Thyroid gland (tissue), 4 donors: ENCODE data around the gene MMRN1. TPM values are rescaled to one million over a fixed set of nuclear protein-coding genes. Genes with fewer than 3 reads are reported as not detected.
"Not testable (repeated sequence)": the region's sequence is repeated elsewhere in the genome, so short reads cannot be mapped to it uniquely, and the experiment has no call there.

ENCODE experiments used
- DNase-seq, 2 donors: peaks; one replicate each; pipeline ENCODE4 v3.0.0-alpha.2; 2019
- H3K27ac ChIP-seq, 3 donors: fragments of 200-600 bp; sonication (generic); 1 replicate in 2 of 3; 2 replicates in 1 of 3; pipeline ENCODE4 v1.5.1; 2016 to 2019; ENCODE audit warnings: mild to moderate bottlenecking in 1 of 3, moderate library complexity in 1 of 3
- H3K27me3 ChIP-seq: fragments of 200-600 bp; sonication (generic); one replicate; pipeline ENCODE4 v1.5.1; 2019
- H3K36me3 ChIP-seq, 2 donors: fragments of 200-600 bp; sonication (generic); one replicate each; pipeline ENCODE4 v1.5.1; 2016 to 2019
- H3K4me1 ChIP-seq, 2 donors: fragments of 200-600 bp; sonication (generic); one replicate each; pipeline ENCODE4 v1.5.1; 2017 to 2019
- H3K4me3 ChIP-seq, 3 donors: fragments of 200-600 bp; sonication (generic); replicated peaks in 1 of 3; 1 replicate in 2 of 3; 2 replicates in 1 of 3; pipeline ENCODE4 v1.5.1; 2016; ENCODE audit warnings: mild to moderate bottlenecking in 1 of 3
- H3K9me3 ChIP-seq: fragments of 200-600 bp; sonication (generic); one replicate; pipeline ENCODE4 v1.5.1; 2017
- POLR2A ChIP-seq, 2 donors: fragments of 450-650 bp; IDR thresholded peaks; one replicate each; pipeline ENCODE4 v1.6.1; 2017; ENCODE audit warnings: antibody characterized with exemption in 2 of 2, mild to moderate bottlenecking in 2 of 2, moderate library complexity in 1 of 2
- WGBS, 2 donors: methylation state at CpG; one replicate each; pipeline ENCODE4 v1.1.5; 2017; 5-methylcytosine and 5-hydroxymethylcytosine counted together
- intact Hi-C: fragments of 100-400 bp; cut with DNase I; formaldehyde crosslinking; loops from one replicate; pipeline ENCODE4 v1.15.1; 2023
- total RNA-seq, 4 donors: library from RNA; depleted of rRNA; stranded (reverse); fragments of >200 nt; gene quantifications; one replicate each; pipeline ENCODE4 v1.2.3, GENCODE V29; 2016
- TF ChIP-seq, protein P1 (sequence below), 6 experiments: fragments of 200-600 bp in 3 of 6; fragments of 450-650 bp in 3 of 6; sonication (generic) in 3 of 6; IDR thresholded peaks; one replicate each; pipeline ENCODE4 v1.5.1; 2016 to 2019; ENCODE audit warnings: antibody characterized with exemption in 6 of 6, mild to moderate bottlenecking in 2 of 6, inconsistent platforms in 1 of 6, moderate library complexity in 1 of 6

Gene MMRN1
- total RNA-seq, 4 donors from 2014 or later, result 111 to 689 (median 241) TPM

DNA sequence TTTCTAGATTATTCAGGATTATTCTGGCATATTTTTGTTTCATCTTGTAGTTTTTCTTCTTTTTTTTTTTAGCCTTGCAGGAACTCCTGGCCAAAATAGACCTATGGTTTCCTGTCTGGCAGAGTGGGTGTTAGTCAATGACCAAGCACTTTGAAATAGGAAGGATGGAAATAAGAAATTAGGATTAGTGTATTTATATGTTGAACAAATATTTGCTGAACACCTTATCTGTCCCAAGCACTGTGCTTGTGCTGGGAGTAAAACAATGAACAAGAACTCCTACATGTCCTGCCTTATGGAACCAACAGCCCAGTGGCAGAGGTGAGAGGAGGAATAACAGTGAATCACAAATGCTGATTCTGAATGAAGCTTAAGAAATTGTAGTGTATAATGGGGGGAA, 4.5 kb downstream of the MMRN1 start:
- Histone ChIP-seq H3K27ac (peak overlapping the region in 1 of 3 donors; percentile 56), H3K9me3 (no peaks in the 10 kb centered on the region), H3K4me1 (peaks cover 4 to 11% of the 10 kb centered on the region in 2 donors), H3K36me3 (no peaks in the 10 kb centered on the region), H3K27me3 (no peaks in the 10 kb centered on the region), H3K4me3 (no peak overlapping the region)
- no peak for DNase-seq
- TF ChIP-seq, protein P1, sequence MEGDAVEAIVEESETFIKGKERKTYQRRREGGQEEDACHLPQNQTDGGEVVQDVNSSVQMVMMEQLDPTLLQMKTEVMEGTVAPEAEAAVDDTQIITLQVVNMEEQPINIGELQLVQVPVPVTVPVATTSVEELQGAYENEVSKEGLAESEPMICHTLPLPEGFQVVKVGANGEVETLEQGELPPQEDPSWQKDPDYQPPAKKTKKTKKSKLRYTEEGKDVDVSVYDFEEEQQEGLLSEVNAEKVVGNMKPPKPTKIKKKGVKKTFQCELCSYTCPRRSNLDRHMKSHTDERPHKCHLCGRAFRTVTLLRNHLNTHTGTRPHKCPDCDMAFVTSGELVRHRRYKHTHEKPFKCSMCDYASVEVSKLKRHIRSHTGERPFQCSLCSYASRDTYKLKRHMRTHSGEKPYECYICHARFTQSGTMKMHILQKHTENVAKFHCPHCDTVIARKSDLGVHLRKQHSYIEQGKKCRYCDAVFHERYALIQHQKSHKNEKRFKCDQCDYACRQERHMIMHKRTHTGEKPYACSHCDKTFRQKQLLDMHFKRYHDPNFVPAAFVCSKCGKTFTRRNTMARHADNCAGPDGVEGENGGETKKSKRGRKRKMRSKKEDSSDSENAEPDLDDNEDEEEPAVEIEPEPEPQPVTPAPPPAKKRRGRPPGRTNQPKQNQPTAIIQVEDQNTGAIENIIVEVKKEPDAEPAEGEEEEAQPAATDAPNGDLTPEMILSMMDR (IDR thresholded peaks at IDR 0.05), result no peak
- TF ChIP-seq POLR2A (IDR thresholded peaks at IDR 0.05), result no peak
- intact Hi-C loops, result no loop called here

DNA sequence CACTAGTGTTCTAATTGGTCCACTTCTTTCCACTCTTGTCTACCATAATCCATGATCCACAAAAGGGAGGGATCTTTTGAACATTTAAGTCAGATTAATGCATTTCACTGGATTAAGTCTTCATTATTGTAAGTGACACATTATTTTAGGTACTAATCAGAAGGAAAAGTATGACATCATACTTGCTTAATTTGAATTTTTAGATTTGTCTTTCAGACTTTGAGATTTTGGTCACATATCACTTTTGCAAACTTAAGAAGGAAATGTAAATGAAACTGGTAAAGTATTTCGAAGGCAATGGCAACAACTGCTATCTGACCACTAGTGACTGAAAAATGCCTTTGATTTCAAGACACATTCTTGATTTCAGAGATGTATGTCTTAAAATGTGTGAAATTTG, 5.2 kb downstream of the MMRN1 start:
- Histone ChIP-seq H3K27ac (peak overlapping the region in 1 of 3 donors; percentile 56), H3K4me1 (peaks cover 0 to 7% of the 10 kb centered on the region in 2 donors), H3K9me3 (no peaks in the 10 kb centered on the region), H3K4me3 (no peak overlapping the region), H3K27me3 (no peaks in the 10 kb centered on the region), H3K36me3 (no peaks in the 10 kb centered on the region)
- intact Hi-C loops, result no loop called here
- TF ChIP-seq, protein P1 (IDR thresholded peaks at IDR 0.05), result no peak
- TF ChIP-seq POLR2A (IDR thresholded peaks at IDR 0.05), result no peak
- 87 to 88% methylated on average over 1 of the region's 1 CpG for WGBS, 2 donors
- DNase-seq, result no peak

DNA sequence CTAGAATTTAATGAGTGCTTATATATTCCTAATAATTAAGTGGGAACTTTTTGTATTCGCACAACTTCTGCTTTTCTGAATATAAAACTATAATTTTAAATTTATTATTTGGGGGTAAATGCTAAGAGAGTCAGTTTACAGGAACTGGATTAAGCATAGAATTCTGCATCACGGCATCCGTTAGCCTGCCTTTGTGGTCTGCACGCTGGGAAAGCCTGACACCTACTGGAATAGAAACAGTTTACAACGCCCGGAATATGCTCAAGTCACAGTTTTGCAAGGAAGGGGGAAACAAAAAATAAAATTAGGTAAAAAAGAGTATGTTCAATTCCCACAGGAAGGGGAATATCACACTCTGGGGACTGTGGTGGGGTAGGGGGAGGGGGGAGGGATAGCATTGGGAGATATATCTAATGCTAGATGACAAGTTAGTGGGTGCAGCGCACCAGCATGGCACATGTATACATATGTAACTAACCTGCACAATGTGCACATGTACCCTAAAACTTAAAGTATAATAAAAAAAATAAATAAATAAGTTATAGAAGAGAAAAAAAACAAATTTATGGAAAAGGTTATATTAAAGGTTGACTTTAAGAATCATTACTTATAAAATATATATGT, 7.3 kb downstream of the MMRN1 start:
- peak; percentile 36 to 48 for DNase-seq
- H3K9me3 ChIP-seq, H3K4me3 ChIP-seq, H3K27me3 ChIP-seq, H3K4me1 ChIP-seq, intact Hi-C loops, H3K27ac ChIP-seq, H3K36me3 ChIP-seq: not testable (repeated sequence)
- WGBS, 2 donors, result 14 to 17% methylated on average over 7 of the region's 7 CpGs
- TF ChIP-seq, protein P1 (IDR thresholded peaks at IDR 0.05), result peak in 5 of 6 experiments; percentile 22 to 68 (median 59)

DNA sequence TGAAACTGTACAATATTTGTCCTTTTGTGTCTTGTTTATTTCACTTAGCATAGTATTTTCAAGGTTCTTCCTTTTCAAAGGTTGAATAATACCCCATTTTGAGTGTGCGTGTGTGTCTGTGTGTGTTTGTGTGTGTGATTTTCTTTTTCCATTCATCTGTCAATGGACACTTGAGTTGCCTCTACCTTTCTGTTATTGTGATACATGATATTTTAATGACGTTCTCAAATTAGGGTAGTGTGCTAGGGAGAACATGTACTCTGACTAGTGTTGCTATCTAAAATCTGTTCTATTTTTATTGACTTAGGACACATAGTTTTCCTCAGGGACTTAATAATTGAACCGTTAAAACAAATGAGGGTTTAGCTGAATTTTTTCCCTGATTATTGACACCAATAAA, 9.9 kb downstream of the MMRN1 start:
- DNase-seq, result no peak
- no peak overlapping the region for H3K4me3 ChIP-seq
- no peaks in the 10 kb centered on the region for H3K9me3 ChIP-seq
- WGBS, 2 donors, result 66 to 69% methylated on average over 3 of the region's 3 CpGs
- H3K4me1 ChIP-seq, result no peaks in the 10 kb centered on the region
- no peaks in the 10 kb centered on the region for H3K36me3 ChIP-seq
- no peak for TF ChIP-seq POLR2A (IDR thresholded peaks at IDR 0.05)
- TF ChIP-seq, protein P1 (IDR thresholded peaks at IDR 0.05), result no peak
- intact Hi-C loops, result no loop called here
- no peaks in the 10 kb centered on the region for H3K27me3 ChIP-seq
- no peak overlapping the region for H3K27ac ChIP-seq

DNA sequence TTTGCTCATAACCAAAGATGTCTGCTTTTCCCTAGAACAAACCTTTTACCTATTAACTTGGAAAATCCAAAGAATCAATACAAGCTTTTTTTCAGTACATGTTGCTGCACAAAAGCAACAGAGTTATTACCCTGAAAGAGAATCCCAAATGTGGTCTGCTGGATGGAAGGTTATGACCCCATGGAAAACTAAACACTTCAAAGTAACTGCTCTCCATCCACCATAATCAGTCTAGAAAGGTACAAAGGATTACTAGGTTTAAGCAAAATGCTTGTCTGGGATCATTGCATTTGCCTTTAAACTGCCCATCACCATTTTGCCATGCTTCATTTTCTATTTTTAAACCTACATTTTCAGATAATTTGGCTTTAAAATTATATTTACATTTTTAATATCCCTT, 11.7 kb downstream of the MMRN1 start:
- TF ChIP-seq POLR2A (IDR thresholded peaks at IDR 0.05), result no peak
- TF ChIP-seq, protein P1 (IDR thresholded peaks at IDR 0.05), result no peak
- Histone ChIP-seq H3K36me3 (no peaks in the 10 kb centered on the region), H3K9me3 (no peaks in the 10 kb centered on the region), H3K4me3 (no peak overlapping the region), H3K27me3 (no peaks in the 10 kb centered on the region), H3K4me1 (no peaks in the 10 kb centered on the region), H3K27ac (no peak overlapping the region)
- DNase-seq, result no peak
- intact Hi-C loops, result no loop called here
